SJCRH30 (cell line): Measurements from ENCODE around the gene TBC1D8B. TPM values are rescaled to one million over a fixed set of nuclear protein-coding genes. Genes with fewer than 3 reads are reported as not detected.

Source experiments
- DNase-seq, 2 experiments: peaks; one replicate each; pipeline ENCODE4 v3.0.0-alpha.2; 2015 to 2020
- H3K27ac ChIP-seq: fragments of 250-450 bp; sonication (Bioruptor Pico); 2 replicates; pipeline ENCODE4 v1.5.1; 2020; ENCODE audit warnings: mild to moderate bottlenecking, moderate library complexity
- H3K27me3 ChIP-seq: fragments of 250-450 bp; sonication (Bioruptor Pico); 2 replicates; pipeline ENCODE4 v1.5.1; 2020; ENCODE audit warnings: mild to moderate bottlenecking, moderate library complexity
- H3K36me3 ChIP-seq: fragments of 250-450 bp; sonication (Bioruptor Pico); 2 replicates; pipeline ENCODE4 v1.5.1; 2020; ENCODE audit warnings: mild to moderate bottlenecking, moderate library complexity
- H3K4me1 ChIP-seq: fragments of 250-450 bp; sonication (Bioruptor Pico); 2 replicates; pipeline ENCODE4 v1.5.1; 2020; ENCODE audit warnings: mild to moderate bottlenecking, moderate library complexity
- H3K4me3 ChIP-seq: fragments of 250-450 bp; sonication (Bioruptor Pico); 2 replicates; pipeline ENCODE4 v1.5.1; 2020; ENCODE audit warnings: mild to moderate bottlenecking, moderate library complexity
- H3K9me3 ChIP-seq: fragments of 250-450 bp; sonication (Bioruptor Pico); replicated peaks from 2 replicates; pipeline ENCODE4 v1.5.1; 2020; ENCODE audit warnings: mild to moderate bottlenecking, moderate library complexity
- total RNA-seq: library from RNA; depleted of rRNA; stranded (reverse); fragments of >200 nt; shearing (Covaris generic); gene quantifications from 2 replicates; pipeline ENCODE4 v1.2.3, GENCODE V29; 2014; rRNA removed

Gene TBC1D8B
- total RNA-seq, 1 experiment from 2014 or later, result 0.16 TPM

DNA sequence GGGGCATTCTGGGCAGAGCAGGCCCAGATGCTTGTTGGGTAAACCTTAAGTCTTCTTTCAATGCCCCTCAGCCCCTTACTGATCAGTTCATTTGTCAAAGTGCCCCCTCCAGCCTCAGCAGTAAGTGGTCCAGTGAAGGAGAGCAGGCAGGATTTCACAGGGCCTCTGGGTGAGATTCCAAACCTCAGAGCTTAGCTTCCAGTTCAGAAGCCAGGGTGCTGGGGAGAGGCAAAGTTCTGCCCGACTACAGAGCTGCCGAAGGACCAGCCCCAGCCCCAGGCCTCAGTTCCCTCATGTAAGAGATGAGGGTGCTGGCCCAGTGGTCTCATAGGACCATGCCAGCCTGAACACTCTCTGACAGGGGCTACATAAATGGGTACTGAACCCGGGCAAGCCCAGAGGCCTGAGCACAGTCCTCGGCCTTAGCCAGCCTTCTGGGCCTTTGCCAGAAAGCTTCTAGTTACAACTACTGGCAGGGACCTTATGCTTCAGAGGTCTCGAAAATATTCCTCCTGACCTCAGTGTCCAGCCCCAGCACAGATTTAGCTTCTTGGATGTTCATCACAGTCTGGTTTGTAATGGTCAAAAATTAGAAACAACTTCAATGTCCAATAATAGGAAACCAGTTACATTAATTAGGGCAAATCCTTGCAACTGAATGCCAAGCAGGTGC is 101.5 kb downstream of the TBC1D8B start:
- H3K36me3 ChIP-seq, result no peaks in the 10 kb centered on the region
- H3K9me3 ChIP-seq, result no peaks in the 10 kb centered on the region
- H3K27ac ChIP-seq, result no peak overlapping the region; the same call in 1 of the 2 replicates
- no peak overlapping the region for H3K4me3 ChIP-seq
- H3K27me3 ChIP-seq, result no peaks in the 10 kb centered on the region
- H3K4me1 ChIP-seq, result peaks cover 19% of the 10 kb centered on the region
- DNase-seq, result peak in 1 of 2 experiments; percentile 39

DNA sequence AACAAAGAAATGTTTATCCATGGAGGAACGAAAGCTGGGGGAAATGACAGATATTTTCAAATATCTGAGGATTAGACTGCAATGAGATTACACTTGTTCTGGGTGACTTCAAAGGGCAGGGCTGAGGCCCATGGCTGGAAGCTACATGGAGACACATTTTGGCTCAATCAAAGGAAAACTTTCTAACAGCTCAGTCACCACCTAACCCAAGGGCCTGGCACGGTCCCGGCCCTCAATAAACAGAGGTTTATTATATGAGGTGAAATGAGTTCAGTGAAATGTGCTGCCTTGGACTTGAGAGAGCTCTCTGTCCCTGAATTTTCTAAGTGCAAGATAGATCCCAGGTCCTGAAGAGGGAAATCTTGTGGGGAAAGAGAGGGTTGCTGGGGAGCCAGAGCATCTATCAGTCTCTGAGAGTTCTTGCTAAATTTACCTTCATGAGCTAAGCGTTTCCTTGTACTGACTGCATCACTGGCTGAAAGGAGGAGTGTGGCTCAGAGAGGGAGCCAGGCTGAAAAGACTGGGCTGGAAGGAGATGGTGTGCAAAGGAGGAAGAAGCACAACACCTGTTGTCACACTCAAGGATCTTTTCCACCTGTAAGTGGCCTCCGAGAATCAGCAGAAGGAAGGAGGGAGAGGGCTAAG is 102.7 kb downstream of the TBC1D8B start:
- Histone ChIP-seq H3K4me3 (no peak overlapping the region), H3K9me3 (no peaks in the 10 kb centered on the region), H3K27me3 (no peaks in the 10 kb centered on the region), H3K27ac (no peak overlapping the region), H3K36me3 (no peaks in the 10 kb centered on the region), H3K4me1 (peaks cover 15% of the 10 kb centered on the region)
- DNase-seq, result no peak

DNA sequence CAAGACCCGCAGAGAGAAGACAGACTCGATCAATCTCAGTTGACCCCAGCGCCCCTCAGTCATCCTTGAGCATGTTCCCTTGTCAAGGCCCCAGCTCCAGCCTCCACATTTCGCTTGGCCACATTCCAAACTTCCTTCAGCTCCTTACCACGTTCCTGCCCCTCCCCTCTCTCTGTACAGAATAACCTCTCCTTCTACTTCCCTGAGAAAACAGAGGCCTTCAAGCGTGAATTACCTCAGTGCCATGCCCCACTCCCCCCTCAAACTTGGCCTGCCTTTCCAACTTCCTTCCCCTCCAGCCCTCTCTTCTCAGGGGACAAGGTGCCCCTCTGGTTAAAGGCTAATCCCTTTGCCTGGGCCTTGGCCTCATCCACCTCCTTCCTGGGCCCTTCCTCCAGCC is 103.9 kb downstream of the TBC1D8B start:
- Histone ChIP-seq H3K27ac (no peak overlapping the region), H3K4me3 (no peak overlapping the region), H3K4me1 (peaks cover 15% of the 10 kb centered on the region), H3K27me3 (no peaks in the 10 kb centered on the region), H3K9me3 (no peaks in the 10 kb centered on the region), H3K36me3 (no peaks in the 10 kb centered on the region)
- peak in 1 of 2 experiments; percentile 11 for DNase-seq

DNA sequence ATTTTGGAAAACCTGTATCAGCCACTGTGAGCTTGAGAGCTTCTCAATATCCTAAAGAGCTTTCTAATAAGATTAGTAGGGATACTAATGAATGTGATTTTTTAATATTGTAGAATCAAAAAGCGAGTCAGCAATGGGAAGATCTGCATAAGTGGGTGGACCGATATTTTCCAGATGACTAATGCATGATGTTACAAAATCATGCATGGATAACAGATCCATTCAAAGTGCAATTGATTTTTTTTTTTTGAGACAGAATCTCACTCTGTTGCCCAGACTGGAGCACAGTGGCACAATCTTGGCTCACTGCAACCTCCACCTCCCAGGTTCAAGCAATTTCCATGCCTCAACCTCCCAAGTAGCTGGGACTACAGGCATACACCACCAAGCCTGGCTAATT is 110.4 kb downstream of the TBC1D8B start:
- Histone ChIP-seq H3K9me3 (no peaks in the 10 kb centered on the region), H3K27me3 (no peaks in the 10 kb centered on the region), H3K36me3 (no peaks in the 10 kb centered on the region), H3K27ac (no peak overlapping the region), H3K4me1 (no peaks in the 10 kb centered on the region), H3K4me3 (no peak overlapping the region)
- no peak for DNase-seq

DNA sequence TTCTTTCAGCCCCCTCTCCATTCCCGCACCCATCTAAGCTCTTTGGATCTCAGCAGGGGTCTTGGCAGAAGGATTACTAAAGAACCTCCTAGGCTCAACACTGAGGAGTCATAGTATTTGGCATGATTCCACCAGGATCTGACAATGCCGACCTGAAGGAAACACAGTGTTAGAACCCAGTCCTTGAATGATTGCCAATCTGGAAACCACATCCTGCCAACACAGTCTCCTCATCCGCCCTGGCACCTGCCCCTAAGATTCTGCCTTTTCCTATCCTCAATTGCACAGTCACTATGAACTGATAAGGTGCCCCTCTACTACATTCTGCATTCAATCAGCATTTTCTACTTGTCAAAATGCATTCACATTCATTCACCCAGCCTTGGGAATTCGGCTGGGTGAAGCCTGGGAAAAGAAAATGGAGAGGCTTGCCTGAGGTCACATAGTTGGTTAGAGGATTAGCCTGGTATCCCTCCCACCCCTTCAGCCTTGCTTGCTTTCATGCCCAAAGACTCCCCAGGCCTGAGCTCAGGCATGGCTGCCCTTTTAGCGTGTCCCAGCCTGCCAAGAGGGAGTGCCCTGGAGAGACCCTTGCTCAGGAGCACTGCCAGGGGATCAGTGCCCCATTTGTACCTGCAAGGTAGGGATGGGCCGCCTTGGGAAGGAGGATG is 115.5 kb downstream of the TBC1D8B start:
- Histone ChIP-seq H3K9me3 (no peaks in the 10 kb centered on the region), H3K4me1 (no peaks in the 10 kb centered on the region), H3K27me3 (no peaks in the 10 kb centered on the region), H3K4me3 (no peak overlapping the region), H3K36me3 (no peaks in the 10 kb centered on the region), H3K27ac (no peak overlapping the region)
- DNase-seq, result peak in 1 of 2 experiments; percentile 17

DNA sequence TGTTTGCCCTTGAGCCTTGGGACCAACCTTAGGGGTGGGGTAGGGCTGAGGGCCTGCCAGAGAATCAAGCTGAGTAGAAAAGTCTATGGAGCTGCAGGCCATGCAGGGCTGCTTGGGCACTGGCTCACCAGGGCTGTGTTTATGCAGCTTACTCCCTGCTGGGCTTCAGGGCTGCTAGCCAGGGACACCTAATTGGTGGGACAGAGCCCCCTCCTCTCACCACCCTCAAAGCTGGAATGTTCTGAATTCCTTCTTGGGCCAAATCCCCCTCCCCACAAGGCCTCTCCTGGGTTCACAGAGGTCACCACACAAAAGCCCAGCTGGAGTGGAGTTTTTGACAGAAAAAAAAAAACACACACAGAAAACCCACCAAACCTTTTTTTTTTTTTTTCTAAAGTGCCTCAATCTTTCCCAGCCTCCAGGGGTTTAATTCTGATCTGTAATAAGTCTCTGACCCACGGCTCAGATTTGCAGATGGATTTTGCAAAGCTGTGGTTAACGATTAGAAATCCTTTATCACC is 117.5 kb downstream of the TBC1D8B start, which contains the start of gene CLDN2:
TSS of gene CLDN2 (plus strand) at position 471 of the 521 bp plus-strand sequence. CDS start 7,827 bp downstream, outside the sequence.
- Histone ChIP-seq H3K4me1 (no peaks in the 10 kb centered on the region), H3K4me3 (no peak within 1 kb of the TSS), H3K27me3 (no peaks in the 10 kb centered on the region), H3K9me3 (no peaks in the 10 kb centered on the region), H3K27ac (no peak within 1 kb of the TSS), H3K36me3 (no peaks in the 10 kb centered on the region)
- no peak for DNase-seq

DNA sequence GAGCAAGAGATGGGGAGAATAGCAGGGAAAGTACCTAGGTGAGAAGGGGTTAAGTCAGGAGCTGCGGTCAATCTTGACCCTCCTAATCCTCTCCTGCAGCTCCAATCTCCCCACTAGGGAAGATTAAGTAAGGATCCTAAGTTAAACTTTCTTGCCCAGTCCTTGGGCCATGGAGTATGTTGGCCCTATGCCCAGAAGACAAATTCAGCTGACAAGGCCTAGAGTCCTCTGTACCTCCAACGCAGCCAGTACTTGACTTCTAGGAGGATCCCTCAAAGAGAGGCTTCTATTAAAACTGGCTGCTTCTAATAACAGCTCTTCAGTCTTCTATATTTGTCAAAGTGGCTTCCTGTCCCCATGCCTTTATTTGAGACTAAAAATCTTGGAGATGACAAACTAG is 119.2 kb downstream of the TBC1D8B start:
- no peak for DNase-seq
- H3K27me3 ChIP-seq, result no peaks in the 10 kb centered on the region
- H3K4me1 ChIP-seq, result no peaks in the 10 kb centered on the region
- H3K4me3 ChIP-seq, result no peak overlapping the region
- H3K36me3 ChIP-seq, result no peaks in the 10 kb centered on the region
- H3K27ac ChIP-seq, result no peak overlapping the region
- no peaks in the 10 kb centered on the region for H3K9me3 ChIP-seq

Other genes with a start within 250 kb of the TBC1D8B start
- 3.5 and 4.9 TPM in 2 replicates for gene RADX, start 190.7 kb upstream of the TBC1D8B start, total RNA-seq
- not detected in 2 replicates for gene RNF128, start 76.0 kb upstream of the TBC1D8B start, total RNA-seq
- gene RIPPLY1, start 100.7 kb downstream of the TBC1D8B start, total RNA-seq, result 13.4 and 14.6 TPM in 2 replicates
- not detected in 2 replicates for gene CLDN2, start 117.7 kb downstream of the TBC1D8B start, total RNA-seq
- 19.2 and 22.9 TPM in 2 replicates for gene MORC4, start 197.5 kb downstream of the TBC1D8B start, total RNA-seq